HCT116 (cell line): ENCODE results near the gene CDK11B. TPM values are rescaled to one million over a fixed set of nuclear protein-coding genes. Genes with fewer than 3 reads are reported as not detected.

Experiments used
- ATAC-seq: fragments of 200-7000 bp; cut with Tn5 transposase; 2 replicates; pipeline ENCODE4 v1.9.1; 2020; ENCODE audit warnings: mild to moderate bottlenecking, moderate library complexity
- BruUV-seq: library from RNA; stranded (reverse); fragments of 400-500 nt; replicated peaks from 2 replicates; lab custom pipeline; 2021; lab: Mats Ljungman, UMichigan
- CTCF ChIA-PET: fragments of 300-600 bp; sonication (Branson Sonifier 250); formaldehyde crosslinking; loops from one replicate; lab custom pipeline; 2021; ENCODE audit warnings: antibody characterized with exemption; lab: Charles Lee
- POLR2A ChIA-PET: fragments of 300-600, 350-600 bp; sonication (Branson Sonifier 250); formaldehyde crosslinking; loops from one replicate; lab custom pipeline; 2021; ENCODE audit warnings: antibody characterized with exemption; lab: Charles Lee
- RAD21 ChIA-PET, 2 experiments: fragments of 300-600 bp; sonication (Branson Sonifier 250); formaldehyde crosslinking; loops; one replicate each; lab custom pipeline; 2023; ENCODE audit warnings: low total read pairs in 2 of 2; ENCODE audit not compliant: uncharacterized antibody in 2 of 2, unreplicated experiment in 2 of 2, low non-redundant PET in 1 of 2; lab: Charles Lee
- DNase-seq: peaks from one replicate; pipeline ENCODE4 v3.0.0-alpha.2; 2010; ENCODE audit warnings: low read depth, low spot score
- H2AFZ ChIP-seq: fragments of 200-600 bp; shearing (Covaris generic), sonication (generic); 2 replicates; pipeline ENCODE4 v1.6.1; 2017; ENCODE audit warnings: low read depth, mixed run types, mixed read lengths, antibody characterized with exemption, low read length; ENCODE audit not compliant: poor library complexity, severe bottlenecking
- H3K27ac ChIP-seq: 2 replicates; pipeline ENCODE4 v1.5.1; 2012; ENCODE audit warnings: low read depth, low read length
- H3K27me3 ChIP-seq: fragments of 200-600 bp; sonication (generic); 2 replicates; pipeline ENCODE4 v1.6.1; 2016; ENCODE audit warnings: mixed run types, low read length, mixed read lengths; ENCODE audit not compliant: insufficient read depth
- H3K36me3 ChIP-seq, 2 experiments: fragments of 200-500 bp in 1 of 2; fragments of 200-600 bp in 1 of 2; sonication (Bioruptor generic) in 1 of 2; sonication (generic) in 1 of 2; 2 replicates each; pipeline versions ENCODE4 v1.5.1 to v1.6.1; 2014 to 2016; ENCODE audit warnings: low read length in 2 of 2, inconsistent platforms in 1 of 2, mixed read lengths in 1 of 2, mixed run types in 1 of 2; ENCODE audit not compliant: insufficient read depth in 2 of 2, control insufficient read depth in 1 of 2
- H3K4me1 ChIP-seq, 2 experiments: fragments of 200-600 bp in 1 of 2; sonication (generic) in 1 of 2; 2 replicates each; pipeline versions ENCODE4 v1.5.1 to v1.6.1; 2012 to 2017; ENCODE audit warnings: low read length in 2 of 2, inconsistent platforms in 1 of 2, mild to moderate bottlenecking in 1 of 2, mixed read lengths in 1 of 2, mixed run types in 1 of 2, moderate library complexity in 1 of 2; ENCODE audit not compliant: insufficient read depth in 2 of 2, control insufficient read depth in 1 of 2
- H3K4me2 ChIP-seq: fragments of 200-600 bp; sonication (generic); 2 replicates; pipeline ENCODE4 v1.6.1; 2017; ENCODE audit warnings: mixed run types, low read length, mixed read lengths
- H3K4me3 ChIP-seq, 2 experiments: fragments of 200-600 bp in 1 of 2; sonication (generic) in 1 of 2; replicated peaks in 1 of 2; 2 replicates each; pipeline ENCODE4 v1.5.1; 2011 to 2016; ENCODE audit warnings: low read length in 2 of 2, control low read depth in 1 of 2, low read depth in 1 of 2, mild to moderate bottlenecking in 1 of 2, mixed read lengths in 1 of 2, mixed run types in 1 of 2
- H3K79me2 ChIP-seq: fragments of 200-600 bp; sonication (generic); 2 replicates; pipeline ENCODE4 v1.6.1; 2017; ENCODE audit warnings: mild to moderate bottlenecking, mixed run types, low read length, moderate library complexity, mixed read lengths; ENCODE audit not compliant: insufficient read depth
- H3K9ac ChIP-seq: fragments of 200-600 bp; sonication (generic); 2 replicates; pipeline ENCODE4 v1.6.1; 2016; ENCODE audit warnings: low read length, mixed read lengths
- H3K9me2 ChIP-seq: fragments of 200-600 bp; sonication (generic), shearing (Covaris generic); 2 replicates; pipeline ENCODE4 v1.6.1; 2017; ENCODE audit warnings: mixed run types, mild to moderate bottlenecking, moderate library complexity; ENCODE audit not compliant: insufficient read depth
- H3K9me3 ChIP-seq, 2 experiments: fragments of 200-500 bp in 1 of 2; fragments of 200-600 bp in 1 of 2; sonication (Bioruptor generic) in 1 of 2; sonication (generic) in 1 of 2; 2 replicates each; pipeline ENCODE4 v1.6.1; 2014 to 2017; ENCODE audit warnings: low read length in 2 of 2, mixed read lengths in 2 of 2, inconsistent platforms in 1 of 2, low read depth in 1 of 2, mild to moderate bottlenecking in 1 of 2, mixed run types in 1 of 2, moderate library complexity in 1 of 2; ENCODE audit not compliant: control insufficient read depth in 1 of 2, insufficient read depth in 1 of 2
- H4K20me1 ChIP-seq: fragments of 200-600 bp; sonication (generic), shearing (Covaris generic); 2 replicates; pipeline ENCODE4 v1.6.1; 2017; ENCODE audit warnings: mixed run types, mild to moderate bottlenecking, moderate library complexity; ENCODE audit not compliant: insufficient read depth
- EGR1 ChIP-seq: IDR thresholded peaks from 2 replicates; pipeline ENCODE4 v1.6.1; 2012; ENCODE audit warnings: low read depth
- ELF1 ChIP-seq: IDR thresholded peaks from 2 replicates; pipeline ENCODE4 v1.6.1; 2012; ENCODE audit warnings: low read depth, borderline replicate concordance
- JUND ChIP-seq: IDR thresholded peaks from 2 replicates; pipeline ENCODE4 v1.6.1; 2012
- POLR2AphosphoS5 ChIP-seq: IDR thresholded peaks from 2 replicates; pipeline ENCODE4 v1.6.1; 2011; ENCODE audit warnings: mild to moderate bottlenecking, low read depth, low read length, moderate library complexity
- SIN3A ChIP-seq: IDR thresholded peaks from 2 replicates; pipeline ENCODE4 v1.6.1; 2012; ENCODE audit warnings: low read depth
- YY1 ChIP-seq: IDR thresholded peaks from 2 replicates; pipeline ENCODE4 v1.6.1; 2011; ENCODE audit warnings: low read length, low read depth, moderate library complexity, mild to moderate bottlenecking; ENCODE audit not compliant: insufficient replicate concordance; ENCODE audit errors: extremely low read depth
- intact Hi-C: fragments of 100-400 bp; cut with micrococcal nuclease; formaldehyde crosslinking; loops from 2 replicates; pipeline ENCODE4 v1.10.0; 2022
- total RNA-seq: library from RNA; stranded (reverse); gene quantifications from one replicate; pipeline ENCODE4 v1.2.1, GENCODE V29; 2021; ENCODE audit not compliant: unreplicated experiment

The CDK11B gene
- total RNA-seq, 1 experiment from 2014 or later = 31.5 TPM

DNA sequence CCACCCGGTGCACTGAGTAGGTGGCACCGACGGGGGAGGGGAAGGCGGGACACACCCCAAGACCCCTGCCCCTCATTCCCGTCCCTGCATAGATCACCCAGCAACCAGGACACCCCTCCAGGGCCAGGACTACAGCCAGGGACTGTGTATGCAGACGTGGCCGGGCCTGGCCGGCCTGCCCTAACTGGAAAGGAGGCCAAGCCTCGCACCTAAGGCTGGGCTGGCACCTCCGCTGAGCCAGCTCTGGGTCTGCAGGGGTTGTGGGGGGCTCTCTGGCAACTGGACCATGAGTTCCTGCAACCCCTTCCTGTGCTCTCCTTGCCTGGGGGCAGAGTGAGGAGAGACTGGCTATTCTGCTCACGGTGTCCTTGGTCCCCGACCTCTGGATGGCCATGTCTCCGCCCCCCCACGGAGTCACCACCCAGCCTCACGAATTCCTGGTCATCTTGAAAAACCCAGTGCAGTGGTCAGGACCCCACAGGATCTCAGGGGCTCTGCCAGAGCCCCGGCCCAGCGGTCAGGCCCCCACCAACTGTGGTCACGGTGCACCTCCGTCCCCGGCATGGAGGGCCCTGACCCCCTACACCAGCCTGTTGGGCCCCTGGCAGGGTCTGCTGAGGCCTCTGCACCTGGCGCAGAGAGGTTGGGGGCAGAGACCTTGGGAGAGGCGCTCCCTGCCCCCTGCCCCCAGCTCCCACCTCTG is 57.8 kb downstream of the CDK11B start:
- DNase-seq = no peak
- peak overlapping the region; percentile 84 for H3K4me2 ChIP-seq
- no peak overlapping the region for H2AFZ ChIP-seq
- TF ChIP-seq YY1 = no peak
- no peaks in the 10 kb centered on the region for H3K79me2 ChIP-seq
- H3K36me3 ChIP-seq = no peaks in the 10 kb centered on the region
- intact Hi-C loops = no loop called here
- CTCF ChIA-PET = no interaction called here
- no peaks in the 10 kb centered on the region for H4K20me1 ChIP-seq
- ATAC-seq = no peak
- no peaks in the 10 kb centered on the region for H3K9me2 ChIP-seq
- H3K27ac ChIP-seq = no peak overlapping the region; the same call in 1 of the 2 replicates
- BruUV-seq = no TSS peak
- RAD21 ChIA-PET = no interaction called here
- POLR2A ChIA-PET = no interaction called here
- peaks cover 8% of the 10 kb centered on the region; the same call in 1 of the 2 replicates for H3K27me3 ChIP-seq
- no peaks in the 10 kb centered on the region for H3K9me3 ChIP-seq
- 0 out of 2 replicates have a peak overlapping the region, but pooled peaks have one; percentile 38 for H3K9ac ChIP-seq
- H3K4me1 ChIP-seq = peaks cover 10 to 34% of the 10 kb centered on the region in 2 experiments; a peak in 3 of 4 replicates
- H3K4me3 ChIP-seq = peak overlapping the region in 1 of 2 experiments; percentile 55

DNA sequence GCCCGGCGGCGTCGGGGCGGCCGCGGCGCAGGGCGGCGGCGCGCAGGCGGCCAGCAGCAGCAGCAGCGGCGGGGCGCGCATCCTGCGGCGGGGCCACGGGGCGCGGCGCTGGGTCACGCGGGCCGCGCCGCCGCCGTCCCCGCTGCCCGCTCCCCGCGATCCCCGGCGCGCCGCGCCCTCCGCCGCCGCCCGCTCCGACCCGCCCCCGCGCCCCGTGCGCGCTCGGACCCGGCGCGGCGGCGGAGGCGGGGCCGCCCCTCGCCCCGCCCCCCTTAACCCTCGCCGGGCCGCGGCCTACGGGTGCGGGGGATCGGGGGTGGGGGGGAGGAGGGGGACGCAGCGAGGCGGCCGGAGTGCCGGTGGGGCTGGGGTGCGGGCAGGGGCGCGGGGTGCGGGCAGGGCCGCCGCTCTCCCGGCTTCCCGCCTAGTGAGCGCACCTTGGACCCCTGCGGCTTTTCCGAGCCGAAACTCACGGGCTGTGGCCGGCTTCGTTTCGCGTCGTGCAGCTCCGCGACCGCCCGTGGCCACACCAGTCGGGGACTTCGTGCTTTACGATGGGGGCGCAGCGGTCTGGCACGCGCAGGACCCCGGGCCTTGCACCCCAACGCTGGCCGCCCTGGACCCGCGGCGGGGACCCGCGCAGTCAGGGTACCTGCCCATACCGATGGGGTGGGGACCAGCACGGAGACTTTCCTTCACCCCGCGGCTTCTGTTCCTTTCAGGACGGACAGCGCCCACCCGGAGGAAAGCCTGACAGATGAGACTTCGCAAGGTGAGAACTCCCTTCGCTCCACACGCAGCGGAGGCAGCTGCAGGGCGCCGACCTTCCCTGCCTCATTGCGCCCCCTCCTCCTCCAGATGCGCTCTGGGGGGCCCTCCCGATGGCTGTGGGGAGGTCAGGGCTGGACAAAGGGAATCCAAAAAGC is 58.6 kb downstream of the CDK11B start, which contains the start of gene FNDC10:
FNDC10 (minus strand) TSS at position 201 of the 926 bp plus-strand sequence; CDS start at position 81, 120 bp downstream.
- H3K4me3 ChIP-seq = peak within 1 kb of the TSS; percentile 34 to 55

More for the DNA sequence above, 58.6 kb downstream of the CDK11B start, which contains the start of gene FNDC10:
- RAD21 ChIA-PET = no interaction called here
- peak within 1 kb of the TSS; percentile 84 for H3K4me2 ChIP-seq
- no peaks in the 10 kb centered on the region for H4K20me1 ChIP-seq
- POLR2A ChIA-PET = no interaction called here
- no peaks in the 10 kb centered on the region for H3K9me3 ChIP-seq
- H3K27me3 ChIP-seq = peaks cover 11% of the 10 kb centered on the region; the same call in 1 of the 2 replicates
- CTCF ChIA-PET = no interaction called here
- no peak within 1 kb of the TSS for H2AFZ ChIP-seq
- no peaks in the 10 kb centered on the region for H3K79me2 ChIP-seq
- peak within 1 kb of the TSS; percentile 58; the same call in 1 of the 2 replicates for H3K27ac ChIP-seq
- no peaks in the 10 kb centered on the region for H3K36me3 ChIP-seq
- H3K9me2 ChIP-seq = no peaks in the 10 kb centered on the region
- DNase-seq (no peak), ATAC-seq (peak; percentile 68)
- intact Hi-C loops = no loop called here
- no TSS peak for BruUV-seq
- peaks cover 10 to 34% of the 10 kb centered on the region in 2 experiments; a peak in 3 of 4 replicates for H3K4me1 ChIP-seq
- TF ChIP-seq EGR1 = no peak
- no peak for TF ChIP-seq ELF1
- no peak for TF ChIP-seq SIN3A
- TF ChIP-seq POLR2AphosphoS5 = no peak
- no peak for TF ChIP-seq JUND
- H3K9ac ChIP-seq = peak within 1 kb of the TSS; percentile 38; the same call in 1 of the 2 replicates
